ENCODE results near the gene LEO1.

GRCh38 chr15:51931638-51932037 is 39.9 kb downstream of the LEO1 start:
- TF ChIP-seq CTCF (IDR thresholded peaks at IDR 0.05; ENCODE audit: borderline replicate concordance, extremely low read depth, low read length, poor library complexity, severe bottlenecking): no peak
- no peak for TF ChIP-seq EZH2 (IDR thresholded peaks at IDR 0.05; ENCODE audit: borderline replicate concordance, low read depth, low read length, severe bottlenecking)
